Transverse colon (tissue), 3 donors: Measurements from ENCODE around the gene CTBP2.

ENCODE experiments used
- CTCF ChIP-seq, 5 experiments: fragments of 200-600 bp in 3 of 5; fragments of 450-650 bp in 2 of 5; sonication (generic) in 3 of 5; IDR thresholded peaks; 1 replicate in 2 of 5; 2 replicates in 3 of 5; pipeline ENCODE4 v1.5.1; 2016 to 2017; ENCODE audit warnings: antibody characterized with exemption in 5 of 5, inconsistent platforms in 3 of 5, mild to moderate bottlenecking in 2 of 5, moderate library complexity in 1 of 5
- EP300 ChIP-seq: sonication (generic); formaldehyde crosslinking; IDR thresholded peaks from one replicate; pipeline ENCODE4 v1.6.1; 2017; ENCODE audit warnings: antibody characterized with exemption, low read depth

DNA sequence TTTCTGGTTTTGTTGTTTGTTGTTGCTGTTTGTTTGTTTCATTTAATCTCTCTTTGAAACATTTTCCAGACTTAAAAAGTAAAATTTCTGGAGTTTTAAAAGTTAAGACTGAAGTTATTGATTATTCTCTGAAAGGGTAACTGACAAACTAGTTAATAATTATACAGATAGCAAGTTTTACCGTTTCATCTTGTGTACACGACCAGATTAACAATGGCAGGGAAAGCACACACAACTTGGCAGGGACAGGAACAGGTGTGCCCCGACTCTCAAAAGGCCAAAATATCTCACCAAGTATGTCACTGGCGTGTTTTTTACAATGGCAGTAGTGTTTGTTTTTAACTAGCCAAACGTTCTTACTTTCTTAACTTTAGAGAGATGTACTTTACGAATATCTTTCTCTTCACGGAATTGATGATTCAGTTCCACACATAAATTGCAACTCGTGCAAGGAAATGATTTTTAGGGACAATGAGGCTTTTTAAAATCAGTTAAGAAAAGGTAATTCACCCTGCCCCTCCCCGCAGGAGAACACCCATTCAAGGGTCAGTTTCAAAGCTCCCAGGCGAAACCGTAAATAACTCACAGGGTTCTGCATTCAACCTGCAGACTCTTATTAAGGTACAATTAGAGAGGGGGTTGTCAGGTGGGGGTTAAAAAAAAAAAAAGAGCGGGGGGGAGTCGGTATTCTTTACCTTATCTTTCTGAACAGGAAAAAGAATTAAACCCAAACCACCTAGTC is 3.5 kb downstream of the CTBP2 start:
- TF ChIP-seq CTCF (IDR thresholded peaks at IDR 0.05) (no peak), EP300 (no peak)
